Measurements from ENCODE around the gene EFNA3. TPM values are rescaled to one million over a fixed set of nuclear protein-coding genes. Genes with fewer than 3 reads are reported as not detected.
A peak's percentile ranks its signal among the peaks of the same experiment; 100 is the strongest.

EFNA3 gene
- total and polyA plus RNA-seq, 9 of the 15 experiments (the other 6 are each of a cell fraction or from before 2014, with no cell fraction given), result 0.59 to 7.9 (median 4.7) TPM

DNA sequence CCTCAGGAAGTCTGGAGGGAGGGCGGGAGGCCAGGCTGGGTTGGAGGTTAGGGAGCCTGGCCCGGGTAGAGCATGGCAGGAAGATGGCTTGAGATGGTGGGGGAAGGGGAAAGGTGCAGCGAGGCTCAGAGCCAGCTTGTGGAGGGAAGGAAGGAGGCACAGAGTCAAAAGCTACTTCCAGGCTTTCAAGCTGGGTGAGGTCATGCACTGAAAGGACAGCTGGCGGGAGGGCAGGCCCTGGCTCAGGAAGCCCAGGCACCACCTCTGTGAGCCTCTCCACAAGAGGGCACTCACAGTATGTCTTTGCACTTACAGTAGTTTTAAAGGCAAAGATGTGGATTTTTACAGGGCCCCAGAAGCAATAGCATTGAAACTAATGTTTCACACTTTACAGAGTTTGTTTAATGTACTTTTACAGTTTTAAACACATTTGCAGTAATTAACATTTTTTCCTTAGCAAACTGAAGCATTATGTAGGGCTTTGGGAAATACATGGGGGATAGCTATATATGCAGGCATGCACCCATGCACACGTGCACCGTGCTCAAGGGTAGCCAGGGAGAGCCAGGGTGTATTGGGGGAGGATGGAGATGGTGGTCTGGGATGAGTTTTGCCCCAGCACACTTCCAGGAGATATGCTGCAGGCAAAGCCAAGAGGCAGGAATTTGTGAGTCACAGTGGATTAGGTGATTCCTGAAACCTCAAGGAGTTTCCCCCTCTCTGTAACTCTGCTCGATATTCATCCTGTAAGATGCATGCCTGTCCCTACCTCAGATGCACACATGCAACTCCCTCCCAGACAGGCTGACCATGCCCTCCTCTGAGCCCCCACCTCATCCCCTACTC, 33.6 kb upstream of the EFNA3 start (continued):
- TF ChIP-seq, protein P1, sequence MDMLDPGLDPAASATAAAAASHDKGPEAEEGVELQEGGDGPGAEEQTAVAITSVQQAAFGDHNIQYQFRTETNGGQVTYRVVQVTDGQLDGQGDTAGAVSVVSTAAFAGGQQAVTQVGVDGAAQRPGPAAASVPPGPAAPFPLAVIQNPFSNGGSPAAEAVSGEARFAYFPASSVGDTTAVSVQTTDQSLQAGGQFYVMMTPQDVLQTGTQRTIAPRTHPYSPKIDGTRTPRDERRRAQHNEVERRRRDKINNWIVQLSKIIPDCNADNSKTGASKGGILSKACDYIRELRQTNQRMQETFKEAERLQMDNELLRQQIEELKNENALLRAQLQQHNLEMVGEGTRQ (CRISPR knock-in tag; IDR thresholded peaks at IDR 0.05), result no peak
- TF ChIP-seq SRSF7 (optimal IDR thresholded peaks at IDR 0.05; ENCODE audit: low read depth, low read length) (no peak), SPI1 (IDR thresholded peaks at IDR 0.05; ENCODE audit: borderline replicate concordance, low read depth, low read length) (no peak), BRF1 (IDR thresholded peaks at IDR 0.05; ENCODE audit: borderline replicate concordance, extremely low read depth, insufficient read length) (no peak), TAF9B (IDR thresholded peaks at IDR 0.05; ENCODE audit: partially characterized antibody) (no peak), MAZ (CRISPR knock-in tag; conservative IDR thresholded peaks at IDR 0.05 in 1 of 2, IDR thresholded peaks at IDR 0.05 in 1 of 2) (0 out of 4 replicates have a peak, but pooled peaks of 1 of the 2 experiments have one; percentile 33), ZNF175 (CRISPR knock-in tag; IDR thresholded peaks at IDR 0.05; ENCODE audit: low read depth) (no peak), PCBP2 (IDR thresholded peaks at IDR 0.05; ENCODE audit: low read depth, low read length, poor library complexity, severe bottlenecking) (no peak), ZNF764 (CRISPR knock-in tag; IDR thresholded peaks at IDR 0.05; ENCODE audit: low read depth) (no peak), SMAD2 (IDR thresholded peaks at IDR 0.05; ENCODE audit: low read depth, low read length) (no peak), MEF2A (IDR thresholded peaks at IDR 0.05; ENCODE audit: control insufficient read depth, low read depth, low read length) (no peak), MXI1 (IDR thresholded peaks at IDR 0.05; ENCODE audit: low read depth, low read length) (no peak), MYC (IDR thresholded peaks at IDR 0.05; ENCODE audit: low read depth, low read length) (peak; percentile 23; the same call in 1 of the 2 replicates), MYC (CRISPR knock-in tag; IDR thresholded peaks at IDR 0.05; ENCODE audit: borderline replicate concordance, low read depth) (no peak)
- TF ChIP-seq, protein P2, sequence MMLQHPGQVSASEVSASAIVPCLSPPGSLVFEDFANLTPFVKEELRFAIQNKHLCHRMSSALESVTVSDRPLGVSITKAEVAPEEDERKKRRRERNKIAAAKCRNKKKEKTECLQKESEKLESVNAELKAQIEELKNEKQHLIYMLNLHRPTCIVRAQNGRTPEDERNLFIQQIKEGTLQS (IDR thresholded peaks at IDR 0.05), result peak; percentile 73
- TF ChIP-seq, protein P2 (CRISPR knock-in tag; conservative IDR thresholded peaks at IDR 0.05), result no peak
